H1 (cell line): ENCODE results near the gene HTR6. TPM values are rescaled to one million over a fixed set of nuclear protein-coding genes. Genes with fewer than 3 reads are reported as not detected.

ENCODE experiments used
- CTCF ChIA-PET: fragments of 300-600 bp; sonication (Branson Sonifier 250); formaldehyde crosslinking; loops from one replicate; lab custom pipeline; 2021; ENCODE audit not compliant: partially characterized antibody; lab: Charles Lee
- POLR2A ChIA-PET: fragments of 300-600 bp; sonication (Branson Sonifier 250); formaldehyde crosslinking; loops from one replicate; lab custom pipeline; 2021; ENCODE audit warnings: inconsistent platforms; ENCODE audit not compliant: partially characterized antibody; lab: Charles Lee
- DNase-seq, 2 experiments: peaks; one replicate each; pipeline versions ENCODE4 v3.0.0 to v3.0.0-alpha.2; 2010 to 2022; ENCODE audit warnings: low spot score in 2 of 2, low read depth in 1 of 2, mixed read lengths in 1 of 2
- FAIRE-seq: peaks from 2 replicates; lab custom pipeline; 2011; peaks lifted over from hg19 to GRCh38; lab: Jason Lieb, UNC
- H2AFZ ChIP-seq: 2 replicates; pipeline ENCODE4 v1.8.1; 2012; ENCODE audit warnings: low read length, inconsistent platforms
- H2AK5ac ChIP-seq: 2 replicates; pipeline ENCODE4 v1.6.1; 2013; ENCODE audit warnings: low read depth, low read length
- H2BK120ac ChIP-seq: replicated peaks from 2 replicates; pipeline ENCODE3; 2013; ENCODE audit warnings: low read depth, low read length, inconsistent platforms
- H2BK12ac ChIP-seq: 2 replicates; pipeline ENCODE4 v1.6.1; 2013; ENCODE audit warnings: low read depth, low read length
- H2BK15ac ChIP-seq: 2 replicates; pipeline ENCODE4 v1.6.1; 2013; ENCODE audit warnings: low read length
- H2BK20ac ChIP-seq: 2 replicates; pipeline ENCODE4 v1.6.1; 2013; ENCODE audit warnings: low read length
- H2BK5ac ChIP-seq: 2 replicates; pipeline ENCODE4 v1.6.1; 2013; ENCODE audit warnings: low read depth, low read length
- H3K14ac ChIP-seq: 2 replicates; pipeline ENCODE4 v1.6.1; 2013; ENCODE audit warnings: inconsistent platforms; ENCODE audit not compliant: insufficient read length
- H3K18ac ChIP-seq: 2 replicates; pipeline ENCODE4 v1.6.1; 2013; ENCODE audit warnings: low read length; ENCODE audit errors: extremely low read depth
- H3K23ac ChIP-seq: 2 replicates; pipeline ENCODE4 v1.6.1; 2013; ENCODE audit warnings: inconsistent platforms; ENCODE audit not compliant: insufficient read length
- H3K23me2 ChIP-seq: 2 replicates; pipeline ENCODE4 v1.6.1; 2013; ENCODE audit warnings: low read depth, low read length
- H3K27ac ChIP-seq: 2 replicates; pipeline ENCODE4 v1.6.1; 2011; ENCODE audit warnings: low read depth, low read length, inconsistent platforms
- H3K27me3 ChIP-seq, 4 experiments: replicated peaks in 1 of 4; 1 replicate in 1 of 4; 2 replicates in 3 of 4; pipeline versions ENCODE4 v1.6.1 to v1.8.1; 2011 to 2013; ENCODE audit warnings: low read length in 3 of 4, mild to moderate bottlenecking in 3 of 4, inconsistent platforms in 2 of 4, mixed read lengths in 2 of 4, moderate library complexity in 1 of 4; ENCODE audit not compliant: control insufficient read depth in 3 of 4, insufficient read depth in 3 of 4; ENCODE audit errors: extremely low read depth in 1 of 4
- H3K36me3 ChIP-seq, 4 experiments: 2 replicates each; pipeline versions ENCODE4 v1.6.1 to v1.8.1; 2011 to 2013; ENCODE audit warnings: mild to moderate bottlenecking in 4 of 4, low read length in 3 of 4, moderate library complexity in 2 of 4, control low read depth in 1 of 4, inconsistent platforms in 1 of 4; ENCODE audit not compliant: insufficient read depth in 4 of 4, control insufficient read depth in 2 of 4
- H3K4ac ChIP-seq: replicated peaks from 2 replicates; pipeline ENCODE3; 2013; ENCODE audit warnings: low read length, low read depth, mixed read lengths, inconsistent platforms; ENCODE audit not compliant: insufficient read length
- H3K4me1 ChIP-seq, 4 experiments: replicated peaks in 1 of 4; 1 replicate in 1 of 4; 2 replicates in 3 of 4; pipeline versions ENCODE4 v1.6.1 to v1.8.1; 2011 to 2013; ENCODE audit warnings: low read length in 3 of 4, inconsistent platforms in 2 of 4, mixed read lengths in 1 of 4; ENCODE audit not compliant: insufficient read depth in 4 of 4, control insufficient read depth in 3 of 4
- H3K4me2 ChIP-seq, 2 experiments: 2 replicates each; pipeline versions ENCODE4 v1.6.1 to v1.8.1; 2011 to 2013; ENCODE audit warnings: low read depth in 2 of 2, low read length in 2 of 2, control low read depth in 1 of 2, inconsistent platforms in 1 of 2, mild to moderate bottlenecking in 1 of 2; ENCODE audit not compliant: insufficient read depth in 1 of 2
- H3K4me3 ChIP-seq, 4 experiments: fragments of 200-600, 300-600 bp in 1 of 4; sonication (generic), shearing (Covaris generic), sonication (Bioruptor Twin) in 1 of 4; 2 replicates each; pipeline versions ENCODE4 v1.5.1 to v1.8.1; 2011 to 2016; ENCODE audit warnings: low read length in 4 of 4, low read depth in 3 of 4, control low read depth in 2 of 4, inconsistent platforms in 2 of 4, mild to moderate bottlenecking in 2 of 4, mixed read lengths in 1 of 4, moderate library complexity in 1 of 4; ENCODE audit not compliant: insufficient read depth in 2 of 4; ENCODE audit errors: extremely low read depth in 1 of 4
- H3K56ac ChIP-seq: replicated peaks from 2 replicates; pipeline ENCODE3; 2013; ENCODE audit warnings: low read depth, mild to moderate bottlenecking, mixed read lengths, low read length, inconsistent platforms; ENCODE audit not compliant: insufficient read length
- H3K79me1 ChIP-seq: 2 replicates; pipeline ENCODE4 v1.6.1; 2013; ENCODE audit warnings: low read depth, low read length, control low read depth
- H3K79me2 ChIP-seq, 2 experiments: 2 replicates each; pipeline versions ENCODE4 v1.6.1 to v1.8.1; 2012 to 2013; ENCODE audit warnings: low read length in 2 of 2, mild to moderate bottlenecking in 2 of 2, inconsistent platforms in 1 of 2; ENCODE audit not compliant: insufficient read depth in 2 of 2, control insufficient read depth in 1 of 2
- H3K9ac ChIP-seq, 4 experiments: replicated peaks in 1 of 4; 1 replicate in 1 of 4; 2 replicates in 3 of 4; pipeline versions ENCODE4 v1.6.1 to v1.8.1; 2011 to 2013; ENCODE audit warnings: low read depth in 3 of 4, low read length in 3 of 4, control low read depth in 2 of 4, mild to moderate bottlenecking in 2 of 4, moderate library complexity in 2 of 4, inconsistent platforms in 1 of 4; ENCODE audit errors: extremely low read depth in 1 of 4
- H3K9me3 ChIP-seq, 2 experiments: 2 replicates each; pipeline versions ENCODE4 v1.6.1 to v1.8.1; 2012 to 2013; ENCODE audit warnings: mild to moderate bottlenecking in 2 of 2, moderate library complexity in 2 of 2, control low read depth in 1 of 2, inconsistent platforms in 1 of 2, low read depth in 1 of 2, low read length in 1 of 2, mixed read lengths in 1 of 2; ENCODE audit not compliant: insufficient read depth in 2 of 2
- H4K20me1 ChIP-seq, 2 experiments: replicated peaks in 1 of 2; 2 replicates each; pipeline versions ENCODE3 to v1.8.1; 2011 to 2013; ENCODE audit warnings: inconsistent platforms in 2 of 2, low read length in 2 of 2, mild to moderate bottlenecking in 1 of 2; ENCODE audit not compliant: insufficient read depth in 2 of 2, control insufficient read depth in 1 of 2
- H4K5ac ChIP-seq: 2 replicates; pipeline ENCODE4 v1.6.1; 2013; ENCODE audit warnings: low read length, low read depth, mixed read lengths, inconsistent platforms; ENCODE audit not compliant: insufficient read length
- H4K8ac ChIP-seq: 2 replicates; pipeline ENCODE4 v1.8.0; 2013; ENCODE audit warnings: mild to moderate bottlenecking, moderate library complexity, low read length, inconsistent platforms; ENCODE audit not compliant: insufficient read depth; ENCODE audit errors: extremely low read depth
- H4K91ac ChIP-seq: replicated peaks from 2 replicates; pipeline ENCODE3; 2013; ENCODE audit warnings: low read length, mixed read lengths, inconsistent platforms; ENCODE audit not compliant: insufficient read length
- MAX ChIP-seq: IDR thresholded peaks from 2 replicates; pipeline ENCODE4 v1.6.1; 2012; ENCODE audit warnings: inconsistent platforms
- TEAD4 ChIP-seq: IDR thresholded peaks from 2 replicates; pipeline ENCODE4 v1.6.1; 2012; ENCODE audit warnings: low read depth, low read length, inconsistent platforms, mixed read lengths
- WGBS, 2 experiments: shearing (Covaris generic) in 1 of 2; methylation state at CpG; one replicate each; pipeline versions ENCODE4 v1.1.6 to v1.1.7; 2013 to 2015; ENCODE audit warnings: low lambda C conversion rate in 2 of 2, mixed read lengths in 2 of 2, inconsistent platforms in 1 of 2, low coverage in 1 of 2, missing lambda C conversion rate in 1 of 2; ENCODE audit not compliant: insufficient replicate concordance in 2 of 2, insufficient coverage in 1 of 2, insufficient read length in 1 of 2; ENCODE audit errors: extremely low coverage in 1 of 2, missing lambda C conversion rate in 1 of 2; 5-methylcytosine and 5-hydroxymethylcytosine counted together
- polyA plus RNA-seq, 7 experiments: library from polyadenylated mRNA; depleted of rRNA in 3 of 7; stranded (reverse) in 5 of 7; unstranded in 2 of 7; fragments of >200 nt in 5 of 7; fragments of 200-250 nt in 2 of 7; gene quantifications; 1 replicate in 5 of 7; 2 replicates in 1 of 7; 4 replicates in 1 of 7; pipeline versions ENCODE4 v1.2.1 to v1.2.3, GENCODE V29; 2011 to 2013; ENCODE audit warnings: missing spikeins in 2 of 7, mixed read lengths in 2 of 7
- total RNA-seq: library from RNA; stranded (reverse); fragmentation: NEBNext Ultra II Directional; extraction: Animal tissue kit (Norgen Biotek cat#: 25700); gene quantifications from 2 replicates; pipeline ENCODE4 v1.2.1, GENCODE V29; 2021

Gene HTR6
- total and polyA plus RNA-seq, 2 of the 8 experiments (the other 6 are each of a cell fraction or from before 2014, with no cell fraction given), result 0.76 to 0.95 TPM

- Histone ChIP-seq H4K20me1 (peaks cover 0 to 2% of the 10 kb centered on the region in 2 experiments), H3K56ac (no peak overlapping the region), H3K27ac (no peak overlapping the region), H3K27me3 (no peaks in the 10 kb centered on the region), H4K8ac (no peak overlapping the region), H2BK5ac (no peak overlapping the region), H3K36me3 (peaks cover 0 to 5% (median 4%) of the 10 kb centered on the region in 4 experiments; a peak in 4 of 8 replicates), H3K4ac (no peak overlapping the region), H3K4me3 (peak overlapping the region in 1 of 4 experiments; percentile 33; a peak in 1 of 8 replicates), H4K91ac (no peak overlapping the region), H3K23ac (no peak overlapping the region), H3K23me2 (no peaks in the 10 kb centered on the region), H3K4me2 (peak overlapping the region; percentile 19 to 26; a peak in 2 of 4 replicates), H3K9me3 (no peaks in the 10 kb centered on the region), H3K9ac (no peak overlapping the region; a peak in 1 of 7 replicates), H3K18ac (no peak overlapping the region), H2AFZ (no peak overlapping the region), H3K14ac (no peak overlapping the region), H3K4me1 (peaks cover 0 to 10% (median 2%) of the 10 kb centered on the region in 4 experiments; a peak in 3 of 7 replicates), H2BK15ac (no peak overlapping the region), H4K5ac (no peak overlapping the region), H3K79me2 (peaks cover 0 to 34% of the 10 kb centered on the region in 2 experiments; a peak in 2 of 4 replicates), H2BK20ac (no peak overlapping the region), H3K79me1 (peaks cover 2% of the 10 kb centered on the region), H2AK5ac (no peak overlapping the region), H2BK12ac (no peak overlapping the region), H2BK120ac (no peak overlapping the region)
- 59% methylated on average over 3 of the region's 3 CpGs; no CpG with 5 or more reads in 1 of the 2 experiments for WGBS, 2 experiments
- TF ChIP-seq TEAD4 (no peak), MAX (0 out of 2 replicates have a peak, but pooled peaks have one; percentile 18)
- ChIA-PET CTCF (interaction anchor here (0.6 to 2.7 kb wide), 8 partner anchors 9 to 416 kb away, joined by 3 to 11 read pairs (median 4); no protein-coding TSS in a partner anchor), POLR2A (interaction anchor here (0.6 to 2.2 kb wide), 2 partner anchors 10 to 308 kb away, joined by 3 to 12 read pairs; no protein-coding TSS in a partner anchor)
- FAIRE-seq, result peak; percentile 19
- DNase-seq, result no peak
Measured at GRCh38 chr1:19619697-19620384, 44.8 kb upstream of the HTR6 start.
